ENCODE results near the gene ARSA. TPM values are rescaled to one million over a fixed set of nuclear protein-coding genes. Genes with fewer than 3 reads are reported as not detected.

Gene ARSA
- total and polyA plus RNA-seq, 2 experiments from 2014 or later = 8.1 to 8.2 TPM

- Histone ChIP-seq H3F3A (replicated peaks; ENCODE audit: low read depth) (0 out of 2 replicates have a peak, but pooled peaks cover 2% of the 10 kb centered on the region), H3K4me3 (no peak overlapping the region), H4K20me1 (replicated peaks; ENCODE audit: insufficient read depth) (no peaks in the 10 kb centered on the region; the same call in 1 of the 2 replicates), H3K27me3 (ENCODE audit: insufficient read depth) (peaks cover 28% of the 10 kb centered on the region), H3K36me3 (ENCODE audit: insufficient read depth) (no peaks in the 10 kb centered on the region), H3K79me2 (replicated peaks; ENCODE audit: insufficient read depth) (no peaks in the 10 kb centered on the region), H3K27ac (ENCODE audit: low read depth) (no peak overlapping the region), H2AFZ (no peak overlapping the region), H3K9me2 (ENCODE audit: insufficient read depth) (no peaks in the 10 kb centered on the region), H3K4me2 (no peak overlapping the region), H3K4me1 (ENCODE audit: insufficient read depth) (no peaks in the 10 kb centered on the region)
- Mint-ChIP-seq H3K4me3 (no peak overlapping the region), H3K27me3 (ENCODE audit: insufficient read depth, low read depth, poor library complexity) (peaks cover 28% of the 10 kb centered on the region), H3K27ac (no peak overlapping the region), H3K36me3 (ENCODE audit: low read depth) (peaks cover 3% of the 10 kb centered on the region; the same call in 1 of the 3 replicates), H3K9me3 (peaks cover 2% of the 10 kb centered on the region; the same call in 1 of the 3 replicates), H3K4me1 (peaks cover 20% of the 10 kb centered on the region)
- no peak for TF ChIP-seq STAT1 (IDR thresholded peaks at IDR 0.05; ENCODE audit: unreplicated experiment)
- TF ChIP-seq JUNB (IDR thresholded peaks at IDR 0.05; ENCODE audit: unreplicated experiment) = no peak
- no peak for TF ChIP-seq CTCF (conservative IDR thresholded peaks at IDR 0.05; ENCODE audit: low read depth in 2 of 2)
- TF ChIP-seq CREB1 (CRISPR knock-in tag; IDR thresholded peaks at IDR 0.05; ENCODE audit: low read depth) = no peak
- no peak for TF ChIP-seq ZNF331 (CRISPR knock-in tag; IDR thresholded peaks at IDR 0.05; ENCODE audit: low read depth)
- no peak for TF ChIP-seq POLR2AphosphoS5 (IDR thresholded peaks at IDR 0.05; ENCODE audit: low read depth)
- TF ChIP-seq NANOG (IDR thresholded peaks at IDR 0.05; ENCODE audit: borderline replicate concordance) = no peak
- no peak for TF ChIP-seq REST (IDR thresholded peaks at IDR 0.05; ENCODE audit: unreplicated experiment)
- no peak for TF ChIP-seq ZNF462 (CRISPR knock-in tag; IDR thresholded peaks at IDR 0.05)
- no peak for TF ChIP-seq EZH2 (IDR thresholded peaks at IDR 0.05; ENCODE audit: low read depth, unreplicated experiment)
- TF ChIP-seq ETS1 (IDR thresholded peaks at IDR 0.05) = no peak
- no peak for TF ChIP-seq ZNF114 (CRISPR knock-in tag; IDR thresholded peaks at IDR 0.05)
- TF ChIP-seq EZH2phosphoT487 (IDR thresholded peaks at IDR 0.05; ENCODE audit: unreplicated experiment) = no peak
- DNase-seq (ENCODE audit: low spot score) (no peak), ATAC-seq (no peak)
Measured at GRCh38 chr22:50670513-50670912, 42.6 kb upstream of the ARSA start.

Data from GM23338 (cell line).